NT2/D1 (cell line): ENCODE data around the gene CTSH.

Experiments
- DNase-seq: peaks from one replicate; pipeline ENCODE4 v3.0.0-alpha.2; 2011; ENCODE audit warnings: low read depth, low spot score
- H3K27me3 ChIP-seq: 2 replicates; pipeline ENCODE4 v1.6.0; 2011; ENCODE audit warnings: mild to moderate bottlenecking; ENCODE audit not compliant: insufficient read length, insufficient read depth
- H3K36me3 ChIP-seq: 2 replicates; pipeline ENCODE4 v1.6.1; 2011; ENCODE audit warnings: mild to moderate bottlenecking, low read length, mixed read lengths; ENCODE audit not compliant: insufficient read depth, insufficient read length
- H3K4me1 ChIP-seq: 2 replicates; pipeline ENCODE4 v1.5.1; 2011; ENCODE audit not compliant: insufficient read depth, insufficient read length
- H3K4me3 ChIP-seq: 2 replicates; pipeline ENCODE4 v1.5.1; 2011; ENCODE audit warnings: low read depth; ENCODE audit not compliant: insufficient read length
- H3K9ac ChIP-seq: 2 replicates; pipeline ENCODE4 v1.6.0; 2011; ENCODE audit warnings: low read depth; ENCODE audit not compliant: insufficient read length
- H3K9me3 ChIP-seq: 2 replicates; pipeline ENCODE4 v1.5.1; 2011; ENCODE audit warnings: mild to moderate bottlenecking, low read length; ENCODE audit not compliant: insufficient read depth
- SUZ12 ChIP-seq: IDR thresholded peaks from 2 replicates; pipeline ENCODE4 v1.6.1; 2011; ENCODE audit not compliant: insufficient read length, insufficient read depth; ENCODE audit errors: extremely low read depth
- YY1 ChIP-seq: IDR thresholded peaks from 2 replicates; pipeline ENCODE4 v1.6.1; 2011; ENCODE audit not compliant: insufficient read length, insufficient read depth
- ZNF274 ChIP-seq: IDR thresholded peaks from 2 replicates; pipeline ENCODE4 v1.6.1; 2011; ENCODE audit warnings: mild to moderate bottlenecking, low read depth, low read length

The CTSH gene

GRCh38 chr15:78898540-78898939 lies 46.3 kb downstream of the CTSH start:
- no peak for TF ChIP-seq YY1
- no peak for TF ChIP-seq ZNF274
- TF ChIP-seq SUZ12, result no peak
- Histone ChIP-seq H3K27me3 (no peaks in the 10 kb centered on the region), H3K36me3 (peaks cover 94% of the 10 kb centered on the region), H3K4me3 (no peak overlapping the region), H3K9ac (no peak overlapping the region), H3K9me3 (no peaks in the 10 kb centered on the region), H3K4me1 (no peaks in the 10 kb centered on the region)
- DNase-seq, result no peak

- Histone ChIP-seq H3K4me1 (no peaks in the 10 kb centered on the region), H3K36me3 (peaks cover 95% of the 10 kb centered on the region), H3K4me3 (no peak overlapping the region), H3K9ac (no peak overlapping the region), H3K27me3 (no peaks in the 10 kb centered on the region), H3K9me3 (no peaks in the 10 kb centered on the region)
- TF ChIP-seq YY1, result no peak
- TF ChIP-seq SUZ12, result no peak
- TF ChIP-seq ZNF274, result no peak
- no peak for DNase-seq
These were observed 49.4 kb downstream of the CTSH start for GRCh38 chr15:78895471-78895870.

- Histone ChIP-seq H3K4me1 (no peaks in the 10 kb centered on the region), H3K4me3 (no peak overlapping the region), H3K9ac (no peak overlapping the region), H3K27me3 (no peaks in the 10 kb centered on the region), H3K9me3 (no peaks in the 10 kb centered on the region), H3K36me3 (peaks cover 94% of the 10 kb centered on the region)
- DNase-seq, result no peak
- TF ChIP-seq SUZ12 (no peak), YY1 (no peak), ZNF274 (no peak)
These were observed 51.3 kb downstream of the CTSH start for GRCh38 chr15:78893538-78893937.

- Histone ChIP-seq H3K9me3 (no peaks in the 10 kb centered on the region), H3K36me3 (peaks cover 93% of the 10 kb centered on the region), H3K9ac (no peak overlapping the region), H3K4me1 (no peaks in the 10 kb centered on the region), H3K27me3 (no peaks in the 10 kb centered on the region), H3K4me3 (no peak overlapping the region)
- no peak for TF ChIP-seq SUZ12
- TF ChIP-seq YY1, result no peak
- TF ChIP-seq ZNF274, result no peak
- no peak for DNase-seq
These were observed 55.8 kb downstream of the CTSH start for GRCh38 chr15:78889000-78889399.

- Histone ChIP-seq H3K4me1 (peaks cover 2% of the 10 kb centered on the region), H3K4me3 (no peak overlapping the region), H3K9ac (no peak overlapping the region), H3K36me3 (peaks cover 71% of the 10 kb centered on the region), H3K9me3 (no peaks in the 10 kb centered on the region), H3K27me3 (no peaks in the 10 kb centered on the region)
- TF ChIP-seq SUZ12 (no peak), ZNF274 (no peak), YY1 (no peak)
- no peak for DNase-seq
These were observed 63.2 kb downstream of the CTSH start for GRCh38 chr15:78881681-78882080.

- Histone ChIP-seq H3K4me1 (peaks cover 2% of the 10 kb centered on the region), H3K4me3 (no peak overlapping the region), H3K9ac (no peak overlapping the region), H3K27me3 (no peaks in the 10 kb centered on the region), H3K36me3 (peaks cover 67% of the 10 kb centered on the region), H3K9me3 (no peaks in the 10 kb centered on the region)
- no peak for DNase-seq
- TF ChIP-seq YY1 (no peak), ZNF274 (no peak), SUZ12 (no peak)
These were observed 64.0 kb downstream of the CTSH start for GRCh38 chr15:78880813-78881212.

GRCh38 chr15:78880242-78880533 lies 64.7 kb downstream of the CTSH start:
- Histone ChIP-seq H3K27me3 (no peaks in the 10 kb centered on the region), H3K9me3 (no peaks in the 10 kb centered on the region), H3K4me1 (peaks cover 2% of the 10 kb centered on the region), H3K36me3 (peaks cover 62% of the 10 kb centered on the region), H3K4me3 (no peak overlapping the region), H3K9ac (no peak overlapping the region)
- no peak for DNase-seq
- TF ChIP-seq SUZ12 (no peak), YY1 (no peak), ZNF274 (no peak)
